ENCODE data around the gene GOLPH3. TPM values are rescaled to one million over a fixed set of nuclear protein-coding genes. Genes with fewer than 3 reads are reported as not detected.

The GOLPH3 gene
- polyA plus RNA-seq, 1 donor from 2014 or later: 75.8 TPM

DNA sequence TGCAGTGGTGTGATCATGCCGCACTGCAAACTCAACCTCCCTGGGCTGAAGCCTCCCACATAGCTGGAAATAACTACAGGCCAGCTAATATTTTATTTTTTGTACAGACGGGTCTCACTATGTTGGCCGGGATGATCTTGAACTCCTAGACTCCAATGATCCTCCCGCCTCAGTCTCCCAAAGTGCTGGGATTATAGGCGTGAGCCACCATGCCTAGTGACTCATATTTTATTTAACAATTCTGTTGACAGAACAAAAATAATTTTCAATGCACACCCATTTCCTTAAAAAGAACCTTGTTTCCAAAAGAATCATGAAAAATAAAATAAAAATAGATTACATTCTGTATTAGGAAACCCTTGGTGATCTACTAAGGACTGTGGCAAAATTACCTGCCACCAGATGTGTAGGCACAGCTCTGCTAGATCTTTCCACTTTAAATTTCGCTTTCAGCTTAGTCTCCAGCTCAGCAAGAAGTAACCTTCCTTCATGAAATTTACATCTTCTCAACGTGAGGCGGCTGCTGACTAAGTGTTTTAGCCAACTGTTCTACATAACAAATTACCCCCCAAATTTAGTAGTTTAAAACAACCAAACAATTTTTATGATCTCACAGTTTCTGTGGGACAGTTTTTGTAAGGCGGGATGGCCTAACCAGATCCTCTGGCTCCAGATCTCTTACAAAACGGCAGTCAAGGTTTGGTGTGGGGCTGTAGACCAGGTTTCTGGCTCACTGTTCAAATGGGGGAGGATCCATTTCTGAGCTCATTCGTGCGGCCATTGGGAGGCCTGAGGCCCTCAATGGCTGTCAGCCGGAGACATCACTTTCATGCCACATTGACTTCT is 32.6 kb upstream of the GOLPH3 start:
- H3K4me3 ChIP-seq (ENCODE audit: low read length): no peak overlapping the region
- H3K27ac ChIP-seq (ENCODE audit: low read length): no peak overlapping the region
- H3K4me2 ChIP-seq (ENCODE audit: low read length): no peak overlapping the region
- H4K20me1 ChIP-seq (ENCODE audit: insufficient read depth): no peaks in the 10 kb centered on the region
- no peaks in the 10 kb centered on the region for H3K9me2 ChIP-seq (ENCODE audit: insufficient read depth, low read length)
- H3K27me3 ChIP-seq (ENCODE audit: insufficient read depth, low read depth, low read length): no peaks in the 10 kb centered on the region
- no peak overlapping the region for H3K9ac ChIP-seq (ENCODE audit: low read length)
- no peaks in the 10 kb centered on the region for H3K36me3 ChIP-seq (ENCODE audit: insufficient read depth, low read length)
- no peaks in the 10 kb centered on the region for H3K9me3 ChIP-seq (ENCODE audit: low read length)
- no peak overlapping the region for H2AFZ ChIP-seq (ENCODE audit: low read depth, low read length)
- H3F3A ChIP-seq (ENCODE audit: insufficient read depth, low read length, poor library complexity, severe bottlenecking): no peaks in the 10 kb centered on the region
- H3K79me2 ChIP-seq (replicated peaks; ENCODE audit: insufficient read depth, low read length): no peaks in the 10 kb centered on the region
- TF ChIP-seq, protein P1, sequence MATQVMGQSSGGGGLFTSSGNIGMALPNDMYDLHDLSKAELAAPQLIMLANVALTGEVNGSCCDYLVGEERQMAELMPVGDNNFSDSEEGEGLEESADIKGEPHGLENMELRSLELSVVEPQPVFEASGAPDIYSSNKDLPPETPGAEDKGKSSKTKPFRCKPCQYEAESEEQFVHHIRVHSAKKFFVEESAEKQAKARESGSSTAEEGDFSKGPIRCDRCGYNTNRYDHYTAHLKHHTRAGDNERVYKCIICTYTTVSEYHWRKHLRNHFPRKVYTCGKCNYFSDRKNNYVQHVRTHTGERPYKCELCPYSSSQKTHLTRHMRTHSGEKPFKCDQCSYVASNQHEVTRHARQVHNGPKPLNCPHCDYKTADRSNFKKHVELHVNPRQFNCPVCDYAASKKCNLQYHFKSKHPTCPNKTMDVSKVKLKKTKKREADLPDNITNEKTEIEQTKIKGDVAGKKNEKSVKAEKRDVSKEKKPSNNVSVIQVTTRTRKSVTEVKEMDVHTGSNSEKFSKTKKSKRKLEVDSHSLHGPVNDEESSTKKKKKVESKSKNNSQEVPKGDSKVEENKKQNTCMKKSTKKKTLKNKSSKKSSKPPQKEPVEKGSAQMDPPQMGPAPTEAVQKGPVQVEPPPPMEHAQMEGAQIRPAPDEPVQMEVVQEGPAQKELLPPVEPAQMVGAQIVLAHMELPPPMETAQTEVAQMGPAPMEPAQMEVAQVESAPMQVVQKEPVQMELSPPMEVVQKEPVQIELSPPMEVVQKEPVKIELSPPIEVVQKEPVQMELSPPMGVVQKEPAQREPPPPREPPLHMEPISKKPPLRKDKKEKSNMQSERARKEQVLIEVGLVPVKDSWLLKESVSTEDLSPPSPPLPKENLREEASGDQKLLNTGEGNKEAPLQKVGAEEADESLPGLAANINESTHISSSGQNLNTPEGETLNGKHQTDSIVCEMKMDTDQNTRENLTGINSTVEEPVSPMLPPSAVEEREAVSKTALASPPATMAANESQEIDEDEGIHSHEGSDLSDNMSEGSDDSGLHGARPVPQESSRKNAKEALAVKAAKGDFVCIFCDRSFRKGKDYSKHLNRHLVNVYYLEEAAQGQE (IDR thresholded peaks at IDR 0.05; ENCODE audit: borderline replicate concordance): no peak
- TF ChIP-seq MXI1 (conservative IDR thresholded peaks at IDR 0.05; ENCODE audit: poor library complexity, severe bottlenecking): no peak
- TF ChIP-seq, protein P2, sequence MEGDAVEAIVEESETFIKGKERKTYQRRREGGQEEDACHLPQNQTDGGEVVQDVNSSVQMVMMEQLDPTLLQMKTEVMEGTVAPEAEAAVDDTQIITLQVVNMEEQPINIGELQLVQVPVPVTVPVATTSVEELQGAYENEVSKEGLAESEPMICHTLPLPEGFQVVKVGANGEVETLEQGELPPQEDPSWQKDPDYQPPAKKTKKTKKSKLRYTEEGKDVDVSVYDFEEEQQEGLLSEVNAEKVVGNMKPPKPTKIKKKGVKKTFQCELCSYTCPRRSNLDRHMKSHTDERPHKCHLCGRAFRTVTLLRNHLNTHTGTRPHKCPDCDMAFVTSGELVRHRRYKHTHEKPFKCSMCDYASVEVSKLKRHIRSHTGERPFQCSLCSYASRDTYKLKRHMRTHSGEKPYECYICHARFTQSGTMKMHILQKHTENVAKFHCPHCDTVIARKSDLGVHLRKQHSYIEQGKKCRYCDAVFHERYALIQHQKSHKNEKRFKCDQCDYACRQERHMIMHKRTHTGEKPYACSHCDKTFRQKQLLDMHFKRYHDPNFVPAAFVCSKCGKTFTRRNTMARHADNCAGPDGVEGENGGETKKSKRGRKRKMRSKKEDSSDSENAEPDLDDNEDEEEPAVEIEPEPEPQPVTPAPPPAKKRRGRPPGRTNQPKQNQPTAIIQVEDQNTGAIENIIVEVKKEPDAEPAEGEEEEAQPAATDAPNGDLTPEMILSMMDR (IDR thresholded peaks at IDR 0.05; ENCODE audit: poor library complexity, severe bottlenecking): no peak
- no peak for TF ChIP-seq EP300 (conservative IDR thresholded peaks at IDR 0.05; ENCODE audit: poor library complexity, severe bottlenecking)
- TF ChIP-seq TAF1 (IDR thresholded peaks at IDR 0.05; ENCODE audit: low read depth): no peak
- no peak for TF ChIP-seq SMC3 (conservative IDR thresholded peaks at IDR 0.05; ENCODE audit: poor library complexity)
- no peak for TF ChIP-seq RAD21 (conservative IDR thresholded peaks at IDR 0.05)
- TF ChIP-seq EZH2 (IDR thresholded peaks at IDR 0.05; ENCODE audit: borderline replicate concordance, insufficient read depth, low read length, poor library complexity, severe bottlenecking): no peak
- TF ChIP-seq POLR2AphosphoS5 (IDR thresholded peaks at IDR 0.05): no peak

DNA sequence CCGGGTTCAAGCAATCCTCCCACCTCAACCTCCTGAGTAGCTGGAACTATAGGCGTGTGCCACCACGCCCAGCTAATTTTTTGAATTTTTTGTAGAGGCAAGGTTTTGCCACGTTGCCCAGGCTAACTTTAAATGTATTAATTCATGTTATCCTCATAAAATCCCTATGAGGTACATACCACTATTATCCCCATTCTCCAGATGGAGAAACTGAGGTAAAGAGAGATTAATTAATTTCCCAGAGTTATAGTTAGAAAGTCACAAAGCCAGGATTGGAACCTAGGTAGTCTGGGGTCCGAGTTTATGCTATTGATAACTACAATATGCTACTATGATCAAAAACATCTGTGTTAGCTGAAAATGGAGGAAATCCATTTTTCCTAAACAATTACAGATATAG is 31.9 kb upstream of the GOLPH3 start:
- Histone ChIP-seq H3K9me2 (ENCODE audit: insufficient read depth, low read length) (no peaks in the 10 kb centered on the region), H2AFZ (ENCODE audit: low read depth, low read length) (no peak overlapping the region), H4K20me1 (ENCODE audit: insufficient read depth) (no peaks in the 10 kb centered on the region), H3K27me3 (ENCODE audit: insufficient read depth, low read depth, low read length) (no peaks in the 10 kb centered on the region), H3F3A (ENCODE audit: insufficient read depth, low read length, poor library complexity, severe bottlenecking) (no peaks in the 10 kb centered on the region), H3K27ac (ENCODE audit: low read length) (no peak overlapping the region), H3K9me3 (ENCODE audit: low read length) (no peaks in the 10 kb centered on the region), H3K4me3 (ENCODE audit: low read length) (no peak overlapping the region), H3K9ac (ENCODE audit: low read length) (no peak overlapping the region), H3K36me3 (ENCODE audit: insufficient read depth, low read length) (no peaks in the 10 kb centered on the region), H3K4me2 (ENCODE audit: low read length) (no peak overlapping the region), H3K79me2 (replicated peaks; ENCODE audit: insufficient read depth, low read length) (no peaks in the 10 kb centered on the region)
- no peak for TF ChIP-seq MXI1 (conservative IDR thresholded peaks at IDR 0.05; ENCODE audit: poor library complexity, severe bottlenecking)
- TF ChIP-seq RAD21 (conservative IDR thresholded peaks at IDR 0.05): no peak
- TF ChIP-seq, protein P2 (IDR thresholded peaks at IDR 0.05; ENCODE audit: poor library complexity, severe bottlenecking): no peak
- no peak for TF ChIP-seq EZH2 (IDR thresholded peaks at IDR 0.05; ENCODE audit: borderline replicate concordance, insufficient read depth, low read length, poor library complexity, severe bottlenecking)
- TF ChIP-seq, protein P1 (IDR thresholded peaks at IDR 0.05; ENCODE audit: borderline replicate concordance): no peak
- no peak for TF ChIP-seq SMC3 (conservative IDR thresholded peaks at IDR 0.05; ENCODE audit: poor library complexity)
- TF ChIP-seq TAF1 (IDR thresholded peaks at IDR 0.05; ENCODE audit: low read depth): no peak

All from neural cell (in vitro differentiated cells).